Gastrocnemius medialis (tissue), 4 donors: ENCODE measurements around the gene LAMB3. TPM values are rescaled to one million over a fixed set of nuclear protein-coding genes. Genes with fewer than 3 reads are reported as not detected.
A peak's percentile ranks its signal among the peaks of the same experiment; 100 is the strongest.

ENCODE experiments used
- ATAC-seq, 2 donors: fragments of 150-250 bp; one replicate each; pipeline ENCODE4 v1.9.1; 2016
- DNase-seq, 2 donors: peaks; one replicate each; pipeline ENCODE4 v3.0.0-alpha.2; 2019
- H3K27ac ChIP-seq, 4 donors: fragments of 200-600 bp; sonication (generic); 1 replicate in 1 of 4; 2 replicates in 3 of 4; pipeline ENCODE4 v1.5.1; 2016 to 2018; ENCODE audit warnings: mild to moderate bottlenecking in 2 of 4, moderate library complexity in 1 of 4
- H3K27me3 ChIP-seq, 3 donors: fragments of 200-600 bp; sonication (generic) in 2 of 3; 1 replicate in 1 of 3; 2 replicates in 2 of 3; pipeline versions ENCODE4 v1.5.1 to v1.6.0; 2016 to 2019; ENCODE audit warnings: mild to moderate bottlenecking in 1 of 3, moderate library complexity in 1 of 3
- H3K36me3 ChIP-seq, 2 donors: fragments of 200-600 bp; sonication (generic) in 1 of 2; one replicate each; pipeline ENCODE4 v1.5.1; 2017 to 2018
- H3K4me1 ChIP-seq, 2 donors: fragments of 200-600 bp; sonication (generic) in 1 of 2; one replicate each; pipeline ENCODE4 v1.5.1; 2016 to 2017; ENCODE audit warnings: mild to moderate bottlenecking in 2 of 2
- H3K4me3 ChIP-seq, 4 donors: fragments of 200-600 bp; sonication (generic) in 3 of 4; 1 replicate in 1 of 4; 2 replicates in 3 of 4; pipeline ENCODE4 v1.5.1; 2016 to 2019; ENCODE audit warnings: mild to moderate bottlenecking in 2 of 4
- H3K9me3 ChIP-seq, 3 donors: fragments of 200-600 bp; sonication (generic) in 2 of 3; 1 replicate in 1 of 3; 2 replicates in 2 of 3; pipeline ENCODE4 v1.5.1; 2016 to 2019
- CTCF ChIP-seq, 5 experiments: fragments of 450-650 bp in 3 of 5; fragments of 200-600 bp in 2 of 5; sonication (generic) in 2 of 5; IDR thresholded peaks in 4 of 5; conservative IDR thresholded peaks in 1 of 5; 1 replicate in 4 of 5; 2 replicates in 1 of 5; pipeline ENCODE4 v1.5.1; 2016 to 2019; ENCODE audit warnings: antibody characterized with exemption in 5 of 5, mild to moderate bottlenecking in 3 of 5, moderate library complexity in 3 of 5
- POLR2A ChIP-seq, 2 donors: fragments of 450-650 bp; IDR thresholded peaks; one replicate each; pipeline ENCODE4 v1.6.1; 2017; ENCODE audit warnings: antibody characterized with exemption in 2 of 2, mild to moderate bottlenecking in 2 of 2, moderate library complexity in 2 of 2
- in situ Hi-C, 4 donors: fragments of 200-750 bp; cut with MboI; loops; one replicate each; pipeline versions ENCODE4 v1.15.0 to v1.8.0; 2017; ENCODE audit warnings: low sequenced_read_pairs in 4 of 4
- intact Hi-C: fragments of 100-400 bp; cut with DNase I; formaldehyde crosslinking; loops from one replicate; pipeline ENCODE4 v1.15.1; 2023; ENCODE audit warnings: low total_unique reads
- total RNA-seq, 4 donors: library from RNA; depleted of rRNA; stranded (reverse); fragments of >200 nt; gene quantifications; one replicate each; pipeline versions ENCODE4 v1.1.0 to v1.2.3, GENCODE V29; 2016

The LAMB3 gene
- total RNA-seq, 4 donors from 2014 or later, result 0.61 to 1.9 (median 0.72) TPM

- ATAC-seq (no peak), DNase-seq (no peak)
- no peak overlapping the region for H3K27ac ChIP-seq
These were observed 5.1 kb upstream of the LAMB3 start for GRCh38 chr1:209657140-209657879.

GRCh38 chr1:209655411-209656231, 3.4 kb upstream of the LAMB3 start:
- DNase-seq (no peak), ATAC-seq (no peak)
- Histone ChIP-seq H3K4me1 (peaks cover 16 to 18% of the 10 kb centered on the region in 2 donors), H3K27ac (no peak overlapping the region), H3K27me3 (no peaks in the 10 kb centered on the region), H3K9me3 (no peaks in the 10 kb centered on the region), H3K36me3 (no peaks in the 10 kb centered on the region), H3K4me3 (no peak overlapping the region)
- in situ Hi-C loops (no loop called here), intact Hi-C loops (no loop called here)
- TF ChIP-seq POLR2A (IDR thresholded peaks at IDR 0.05) (no peak), CTCF (IDR thresholded peaks at IDR 0.05 in 4 of 5, conservative IDR thresholded peaks at IDR 0.05 in 1 of 5) (no peak)

More at GRCh38 chr1:209657140-209657879, 5.1 kb upstream of the LAMB3 start:
- no peaks in the 10 kb centered on the region for H3K27me3 ChIP-seq
- in situ Hi-C loops (no loop called here), intact Hi-C loops (no loop called here)
- no peak for TF ChIP-seq POLR2A (IDR thresholded peaks at IDR 0.05)
- no peak for TF ChIP-seq CTCF (IDR thresholded peaks at IDR 0.05 in 4 of 5, conservative IDR thresholded peaks at IDR 0.05 in 1 of 5)
- no peaks in the 10 kb centered on the region for H3K36me3 ChIP-seq
- peaks cover 16 to 18% of the 10 kb centered on the region in 2 donors for H3K4me1 ChIP-seq
- no peaks in the 10 kb centered on the region for H3K9me3 ChIP-seq
- no peak overlapping the region for H3K4me3 ChIP-seq

- intact Hi-C loops, result no loop called here
These were observed 1.7 kb upstream of the LAMB3 start for GRCh38 chr1:209653915-209654351.

GRCh38 chr1:209652873-209653401, 712 bp upstream of the LAMB3 start:
- H3K4me3 ChIP-seq, result no peak overlapping the region
- TF ChIP-seq POLR2A (IDR thresholded peaks at IDR 0.05) (no peak), CTCF (IDR thresholded peaks at IDR 0.05 in 4 of 5, conservative IDR thresholded peaks at IDR 0.05 in 1 of 5) (no peak)
- peaks cover 32 to 35% of the 10 kb centered on the region in 2 donors for H3K4me1 ChIP-seq
- H3K27ac ChIP-seq, result peak overlapping the region; percentile 14 to 67 (median 53)
- intact Hi-C loops (no loop called here), in situ Hi-C loops (no loop called here)
- no peaks in the 10 kb centered on the region for H3K36me3 ChIP-seq
- H3K9me3 ChIP-seq, result no peaks in the 10 kb centered on the region
- DNase-seq, result peak in 1 of 2 donors; percentile 57
- ATAC-seq, result no peak
- no peaks in the 10 kb centered on the region for H3K27me3 ChIP-seq

More at GRCh38 chr1:209653915-209654351, 1.7 kb upstream of the LAMB3 start:
- Histone ChIP-seq H3K36me3 (no peaks in the 10 kb centered on the region), H3K27me3 (no peaks in the 10 kb centered on the region), H3K27ac (peak overlapping the region in 2 of 4 donors; percentile 64 to 67), H3K4me1 (peaks cover 22 to 27% of the 10 kb centered on the region in 2 donors), H3K4me3 (no peak overlapping the region), H3K9me3 (no peaks in the 10 kb centered on the region)
- TF ChIP-seq POLR2A (IDR thresholded peaks at IDR 0.05) (no peak), CTCF (IDR thresholded peaks at IDR 0.05 in 4 of 5, conservative IDR thresholded peaks at IDR 0.05 in 1 of 5) (no peak)
- ATAC-seq (no peak), DNase-seq (no peak)
- in situ Hi-C loops, result no loop called here
